Measurements from ENCODE around the gene ZNF750. TPM values are rescaled to one million over a fixed set of nuclear protein-coding genes. Genes with fewer than 3 reads are reported as not detected.

The ZNF750 gene
- total and polyA plus RNA-seq, 2 experiments from 2014 or later: 0.13 to 0.17 TPM

DNA sequence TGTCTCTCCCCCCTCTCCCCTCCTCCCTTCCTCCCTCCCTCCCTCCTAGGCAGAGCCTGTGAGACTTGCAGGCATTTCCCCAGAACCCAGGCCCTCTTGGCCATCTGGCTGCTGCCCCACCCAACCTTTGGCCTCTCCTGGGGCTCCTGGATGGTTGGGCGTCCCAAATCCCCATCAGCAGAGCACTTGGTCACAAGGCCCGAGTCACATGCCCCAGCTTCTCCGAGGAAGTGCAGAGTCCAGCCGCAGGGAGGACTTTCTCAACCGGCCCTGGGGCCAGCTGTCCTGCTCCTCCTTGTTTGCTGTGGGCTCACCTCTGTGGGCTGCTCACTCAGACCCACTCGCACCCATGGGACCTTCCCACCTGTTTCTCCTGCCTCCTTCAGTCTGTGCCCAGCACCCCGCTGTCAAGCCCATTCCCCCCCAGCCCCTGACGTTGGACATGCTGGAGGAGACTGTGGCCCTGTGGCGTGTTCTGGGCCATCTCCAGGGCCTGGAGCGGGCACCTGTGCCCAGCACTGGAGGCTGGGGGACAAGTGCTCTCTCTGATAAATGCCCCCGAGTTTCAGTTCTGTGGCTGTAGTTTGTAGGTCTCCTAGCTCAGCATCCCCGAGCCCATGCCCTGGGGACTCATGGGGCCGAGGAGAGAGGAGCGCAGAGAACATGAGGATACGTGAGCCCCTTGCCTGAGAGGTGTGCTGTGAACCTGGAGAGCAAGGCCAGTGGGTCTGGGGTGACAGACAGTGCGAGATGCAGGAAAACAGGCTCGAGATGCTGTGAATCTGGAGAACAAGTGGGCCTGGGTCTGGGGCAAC, 42.3 kb upstream of the ZNF750 start:
- peak overlapping the region; percentile 60 for H3K27ac Mint-ChIP-seq

More for the DNA sequence above, 42.3 kb upstream of the ZNF750 start:
- peaks cover 20% of the 10 kb centered on the region for H3K36me3 Mint-ChIP-seq (ENCODE audit: low read depth)
- H3K27ac ChIP-seq (ENCODE audit: low read depth): no peak overlapping the region
- H3K9me3 Mint-ChIP-seq: no peaks in the 10 kb centered on the region
- H2AFZ ChIP-seq: no peak overlapping the region
- no peaks in the 10 kb centered on the region for H3F3A ChIP-seq (replicated peaks; ENCODE audit: low read depth)
- H3K27me3 Mint-ChIP-seq (ENCODE audit: insufficient read depth, low read depth, poor library complexity): peaks cover 3% of the 10 kb centered on the region
- peaks cover 21% of the 10 kb centered on the region for H3K4me1 Mint-ChIP-seq
- no peaks in the 10 kb centered on the region for H3K9me2 ChIP-seq (ENCODE audit: insufficient read depth)
- H3K27me3 ChIP-seq (ENCODE audit: insufficient read depth): no peaks in the 10 kb centered on the region
- H3K79me2 ChIP-seq (replicated peaks; ENCODE audit: insufficient read depth): peaks cover 54% of the 10 kb centered on the region
- peaks cover 2% of the 10 kb centered on the region; the same call in 1 of the 2 replicates for H4K20me1 ChIP-seq (replicated peaks; ENCODE audit: insufficient read depth)
- H3K4me2 ChIP-seq: no peak overlapping the region
- TF ChIP-seq, protein P1, sequence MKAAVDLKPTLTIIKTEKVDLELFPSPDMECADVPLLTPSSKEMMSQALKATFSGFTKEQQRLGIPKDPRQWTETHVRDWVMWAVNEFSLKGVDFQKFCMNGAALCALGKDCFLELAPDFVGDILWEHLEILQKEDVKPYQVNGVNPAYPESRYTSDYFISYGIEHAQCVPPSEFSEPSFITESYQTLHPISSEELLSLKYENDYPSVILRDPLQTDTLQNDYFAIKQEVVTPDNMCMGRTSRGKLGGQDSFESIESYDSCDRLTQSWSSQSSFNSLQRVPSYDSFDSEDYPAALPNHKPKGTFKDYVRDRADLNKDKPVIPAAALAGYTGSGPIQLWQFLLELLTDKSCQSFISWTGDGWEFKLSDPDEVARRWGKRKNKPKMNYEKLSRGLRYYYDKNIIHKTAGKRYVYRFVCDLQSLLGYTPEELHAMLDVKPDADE (IDR thresholded peaks at IDR 0.05): no peak
- TF ChIP-seq CREB1 (CRISPR knock-in tag; IDR thresholded peaks at IDR 0.05; ENCODE audit: low read depth) (no peak), NANOG (IDR thresholded peaks at IDR 0.05; ENCODE audit: borderline replicate concordance) (no peak), EZH2 (IDR thresholded peaks at IDR 0.05; ENCODE audit: low read depth, unreplicated experiment) (no peak), ZNF114 (CRISPR knock-in tag; IDR thresholded peaks at IDR 0.05) (no peak), EZH2phosphoT487 (IDR thresholded peaks at IDR 0.05; ENCODE audit: unreplicated experiment) (no peak), STAT1 (IDR thresholded peaks at IDR 0.05; ENCODE audit: unreplicated experiment) (no peak), POLR2AphosphoS5 (IDR thresholded peaks at IDR 0.05; ENCODE audit: low read depth) (no peak), JUNB (IDR thresholded peaks at IDR 0.05; ENCODE audit: unreplicated experiment) (no peak), ZNF331 (CRISPR knock-in tag; IDR thresholded peaks at IDR 0.05; ENCODE audit: low read depth) (no peak)
- TF ChIP-seq, protein P2, sequence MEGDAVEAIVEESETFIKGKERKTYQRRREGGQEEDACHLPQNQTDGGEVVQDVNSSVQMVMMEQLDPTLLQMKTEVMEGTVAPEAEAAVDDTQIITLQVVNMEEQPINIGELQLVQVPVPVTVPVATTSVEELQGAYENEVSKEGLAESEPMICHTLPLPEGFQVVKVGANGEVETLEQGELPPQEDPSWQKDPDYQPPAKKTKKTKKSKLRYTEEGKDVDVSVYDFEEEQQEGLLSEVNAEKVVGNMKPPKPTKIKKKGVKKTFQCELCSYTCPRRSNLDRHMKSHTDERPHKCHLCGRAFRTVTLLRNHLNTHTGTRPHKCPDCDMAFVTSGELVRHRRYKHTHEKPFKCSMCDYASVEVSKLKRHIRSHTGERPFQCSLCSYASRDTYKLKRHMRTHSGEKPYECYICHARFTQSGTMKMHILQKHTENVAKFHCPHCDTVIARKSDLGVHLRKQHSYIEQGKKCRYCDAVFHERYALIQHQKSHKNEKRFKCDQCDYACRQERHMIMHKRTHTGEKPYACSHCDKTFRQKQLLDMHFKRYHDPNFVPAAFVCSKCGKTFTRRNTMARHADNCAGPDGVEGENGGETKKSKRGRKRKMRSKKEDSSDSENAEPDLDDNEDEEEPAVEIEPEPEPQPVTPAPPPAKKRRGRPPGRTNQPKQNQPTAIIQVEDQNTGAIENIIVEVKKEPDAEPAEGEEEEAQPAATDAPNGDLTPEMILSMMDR (conservative IDR thresholded peaks at IDR 0.05; ENCODE audit: low read depth in 2 of 2): no peak
- TF ChIP-seq, protein P3, sequence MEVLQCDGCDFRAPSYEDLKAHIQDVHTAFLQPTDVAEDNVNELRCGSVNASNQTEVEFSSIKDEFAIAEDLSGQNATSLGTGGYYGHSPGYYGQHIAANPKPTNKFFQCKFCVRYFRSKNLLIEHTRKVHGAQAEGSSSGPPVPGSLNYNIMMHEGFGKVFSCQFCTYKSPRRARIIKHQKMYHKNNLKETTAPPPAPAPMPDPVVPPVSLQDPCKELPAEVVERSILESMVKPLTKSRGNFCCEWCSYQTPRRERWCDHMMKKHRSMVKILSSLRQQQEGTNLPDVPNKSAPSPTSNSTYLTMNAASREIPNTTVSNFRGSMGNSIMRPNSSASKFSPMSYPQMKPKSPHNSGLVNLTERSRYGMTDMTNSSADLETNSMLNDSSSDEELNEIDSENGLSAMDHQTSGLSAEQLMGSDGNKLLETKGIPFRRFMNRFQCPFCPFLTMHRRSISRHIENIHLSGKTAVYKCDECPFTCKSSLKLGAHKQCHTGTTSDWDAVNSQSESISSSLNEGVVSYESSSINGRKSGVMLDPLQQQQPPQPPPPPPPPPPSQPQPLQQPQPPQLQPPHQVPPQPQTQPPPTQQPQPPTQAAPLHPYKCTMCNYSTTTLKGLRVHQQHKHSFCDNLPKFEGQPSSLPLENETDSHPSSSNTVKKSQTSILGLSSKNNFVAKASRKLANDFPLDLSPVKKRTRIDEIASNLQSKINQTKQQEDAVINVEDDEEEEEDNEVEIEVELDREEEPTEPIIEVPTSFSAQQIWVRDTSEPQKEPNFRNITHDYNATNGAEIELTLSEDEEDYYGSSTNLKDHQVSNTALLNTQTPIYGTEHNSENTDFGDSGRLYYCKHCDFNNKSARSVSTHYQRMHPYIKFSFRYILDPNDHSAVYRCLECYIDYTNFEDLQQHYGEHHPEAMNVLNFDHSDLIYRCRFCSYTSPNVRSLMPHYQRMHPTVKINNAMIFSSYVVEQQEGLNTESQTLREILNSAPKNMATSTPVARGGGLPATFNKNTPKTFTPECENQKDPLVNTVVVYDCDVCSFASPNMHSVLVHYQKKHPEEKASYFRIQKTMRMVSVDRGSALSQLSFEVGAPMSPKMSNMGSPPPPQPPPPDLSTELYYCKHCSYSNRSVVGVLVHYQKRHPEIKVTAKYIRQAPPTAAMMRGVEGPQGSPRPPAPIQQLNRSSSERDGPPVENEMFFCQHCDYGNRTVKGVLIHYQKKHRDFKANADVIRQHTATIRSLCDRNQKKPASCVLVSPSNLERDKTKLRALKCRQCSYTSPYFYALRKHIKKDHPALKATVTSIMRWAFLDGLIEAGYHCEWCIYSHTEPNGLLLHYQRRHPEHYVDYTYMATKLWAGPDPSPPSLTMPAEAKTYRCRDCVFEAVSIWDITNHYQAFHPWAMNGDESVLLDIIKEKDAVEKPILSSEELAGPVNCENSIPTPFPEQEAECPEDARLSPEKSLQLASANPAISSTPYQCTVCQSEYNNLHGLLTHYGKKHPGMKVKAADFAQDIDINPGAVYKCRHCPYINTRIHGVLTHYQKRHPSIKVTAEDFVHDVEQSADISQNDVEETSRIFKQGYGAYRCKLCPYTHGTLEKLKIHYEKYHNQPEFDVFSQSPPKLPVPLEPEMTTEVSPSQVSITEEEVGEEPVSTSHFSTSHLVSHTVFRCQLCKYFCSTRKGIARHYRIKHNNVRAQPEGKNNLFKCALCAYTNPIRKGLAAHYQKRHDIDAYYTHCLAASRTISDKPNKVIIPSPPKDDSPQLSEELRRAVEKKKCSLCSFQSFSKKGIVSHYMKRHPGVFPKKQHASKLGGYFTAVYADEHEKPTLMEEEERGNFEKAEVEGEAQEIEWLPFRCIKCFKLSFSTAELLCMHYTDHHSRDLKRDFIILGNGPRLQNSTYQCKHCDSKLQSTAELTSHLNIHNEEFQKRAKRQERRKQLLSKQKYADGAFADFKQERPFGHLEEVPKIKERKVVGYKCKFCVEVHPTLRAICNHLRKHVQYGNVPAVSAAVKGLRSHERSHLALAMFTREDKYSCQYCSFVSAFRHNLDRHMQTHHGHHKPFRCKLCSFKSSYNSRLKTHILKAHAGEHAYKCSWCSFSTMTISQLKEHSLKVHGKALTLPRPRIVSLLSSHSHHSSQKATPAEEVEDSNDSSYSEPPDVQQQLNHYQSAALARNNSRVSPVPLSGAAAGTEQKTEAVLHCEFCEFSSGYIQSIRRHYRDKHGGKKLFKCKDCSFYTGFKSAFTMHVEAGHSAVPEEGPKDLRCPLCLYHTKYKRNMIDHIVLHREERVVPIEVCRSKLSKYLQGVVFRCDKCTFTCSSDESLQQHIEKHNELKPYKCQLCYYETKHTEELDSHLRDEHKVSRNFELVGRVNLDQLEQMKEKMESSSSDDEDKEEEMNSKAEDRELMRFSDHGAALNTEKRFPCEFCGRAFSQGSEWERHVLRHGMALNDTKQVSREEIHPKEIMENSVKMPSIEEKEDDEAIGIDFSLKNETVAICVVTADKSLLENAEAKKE (CRISPR knock-in tag; IDR thresholded peaks at IDR 0.05): no peak
- TF ChIP-seq, protein P4, sequence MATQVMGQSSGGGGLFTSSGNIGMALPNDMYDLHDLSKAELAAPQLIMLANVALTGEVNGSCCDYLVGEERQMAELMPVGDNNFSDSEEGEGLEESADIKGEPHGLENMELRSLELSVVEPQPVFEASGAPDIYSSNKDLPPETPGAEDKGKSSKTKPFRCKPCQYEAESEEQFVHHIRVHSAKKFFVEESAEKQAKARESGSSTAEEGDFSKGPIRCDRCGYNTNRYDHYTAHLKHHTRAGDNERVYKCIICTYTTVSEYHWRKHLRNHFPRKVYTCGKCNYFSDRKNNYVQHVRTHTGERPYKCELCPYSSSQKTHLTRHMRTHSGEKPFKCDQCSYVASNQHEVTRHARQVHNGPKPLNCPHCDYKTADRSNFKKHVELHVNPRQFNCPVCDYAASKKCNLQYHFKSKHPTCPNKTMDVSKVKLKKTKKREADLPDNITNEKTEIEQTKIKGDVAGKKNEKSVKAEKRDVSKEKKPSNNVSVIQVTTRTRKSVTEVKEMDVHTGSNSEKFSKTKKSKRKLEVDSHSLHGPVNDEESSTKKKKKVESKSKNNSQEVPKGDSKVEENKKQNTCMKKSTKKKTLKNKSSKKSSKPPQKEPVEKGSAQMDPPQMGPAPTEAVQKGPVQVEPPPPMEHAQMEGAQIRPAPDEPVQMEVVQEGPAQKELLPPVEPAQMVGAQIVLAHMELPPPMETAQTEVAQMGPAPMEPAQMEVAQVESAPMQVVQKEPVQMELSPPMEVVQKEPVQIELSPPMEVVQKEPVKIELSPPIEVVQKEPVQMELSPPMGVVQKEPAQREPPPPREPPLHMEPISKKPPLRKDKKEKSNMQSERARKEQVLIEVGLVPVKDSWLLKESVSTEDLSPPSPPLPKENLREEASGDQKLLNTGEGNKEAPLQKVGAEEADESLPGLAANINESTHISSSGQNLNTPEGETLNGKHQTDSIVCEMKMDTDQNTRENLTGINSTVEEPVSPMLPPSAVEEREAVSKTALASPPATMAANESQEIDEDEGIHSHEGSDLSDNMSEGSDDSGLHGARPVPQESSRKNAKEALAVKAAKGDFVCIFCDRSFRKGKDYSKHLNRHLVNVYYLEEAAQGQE (IDR thresholded peaks at IDR 0.05; ENCODE audit: unreplicated experiment): no peak
- DNase-seq (ENCODE audit: low spot score): no peak
- ATAC-seq: peak; percentile 50
- no peak overlapping the region for H3K4me3 ChIP-seq
- H3K36me3 ChIP-seq (ENCODE audit: insufficient read depth): no peaks in the 10 kb centered on the region
- H3K4me3 Mint-ChIP-seq: no peak overlapping the region
- no peaks in the 10 kb centered on the region for H3K4me1 ChIP-seq (ENCODE audit: insufficient read depth)

Measured in GM23338 (cell line).